Measurements from ENCODE around the gene EPHB4.
A peak's percentile ranks its signal among the peaks of the same experiment; 100 is the strongest.
"Not testable (repeated sequence)": the region's sequence is repeated elsewhere in the genome, so short reads cannot be mapped to it uniquely, and the experiment has no call there.

Gene EPHB4

GRCh38 chr7:100827330-100828226 is at the start of gene EPHB4:
Gene EPHB4 (minus strand): TSS chr7:100827523. CDS start chr7:100827030, 493 bp downstream.
- DNase-seq (ENCODE audit: low spot score), result peak; percentile 86

- peak; percentile 60 for DNase-seq (ENCODE audit: low spot score)
Measured at GRCh38 chr7:100875356-100875751, 48.0 kb upstream of the EPHB4 start.

GRCh38 chr7:100874577-100875355 is 47.4 kb upstream of the EPHB4 start, which contains the start of gene SRRT:
Gene SRRT (plus strand): TSS chr7:100875103. CDS start chr7:100875591, 488 bp downstream.
- DNase-seq (ENCODE audit: low spot score), result peak; percentile 98

- no peak for DNase-seq (ENCODE audit: low spot score)
Measured at GRCh38 chr7:100874300-100874576, 46.9 kb upstream of the EPHB4 start.

DNA sequence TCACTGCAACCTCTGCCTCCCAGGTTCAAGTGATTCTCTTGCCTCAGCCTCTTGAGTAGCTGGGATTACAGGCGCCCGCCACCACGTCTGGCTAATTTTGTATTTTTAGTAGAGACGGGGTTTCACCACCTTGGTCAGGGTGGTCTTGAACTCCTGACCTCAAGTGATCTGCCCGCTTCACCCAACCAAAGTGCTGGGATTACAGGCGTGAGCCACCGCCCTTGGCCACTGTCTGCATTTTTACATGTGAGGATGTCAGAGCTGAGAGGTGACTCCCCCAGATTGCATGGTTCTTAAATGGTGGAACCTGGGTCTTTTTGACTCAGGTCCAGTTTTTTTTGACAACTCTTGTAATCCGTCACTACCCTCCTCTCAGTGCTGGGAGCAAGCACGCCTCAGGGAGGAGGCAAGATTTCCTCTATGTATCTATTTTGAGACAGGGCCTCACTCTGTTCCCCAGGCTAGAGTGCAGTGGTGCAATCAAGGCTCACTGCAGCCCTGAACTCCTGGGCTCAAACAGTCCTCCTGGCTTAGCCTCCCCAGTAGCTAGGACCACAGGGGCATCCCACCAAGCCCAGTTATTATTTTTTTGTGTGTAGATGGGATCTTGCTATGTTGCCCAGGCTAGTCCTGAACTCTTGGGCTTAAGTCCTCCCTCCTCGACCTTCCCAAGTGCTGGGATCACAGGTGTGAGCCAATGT is 46.4 kb upstream of the EPHB4 start:
- DNase-seq (ENCODE audit: low spot score), result no peak

DNA sequence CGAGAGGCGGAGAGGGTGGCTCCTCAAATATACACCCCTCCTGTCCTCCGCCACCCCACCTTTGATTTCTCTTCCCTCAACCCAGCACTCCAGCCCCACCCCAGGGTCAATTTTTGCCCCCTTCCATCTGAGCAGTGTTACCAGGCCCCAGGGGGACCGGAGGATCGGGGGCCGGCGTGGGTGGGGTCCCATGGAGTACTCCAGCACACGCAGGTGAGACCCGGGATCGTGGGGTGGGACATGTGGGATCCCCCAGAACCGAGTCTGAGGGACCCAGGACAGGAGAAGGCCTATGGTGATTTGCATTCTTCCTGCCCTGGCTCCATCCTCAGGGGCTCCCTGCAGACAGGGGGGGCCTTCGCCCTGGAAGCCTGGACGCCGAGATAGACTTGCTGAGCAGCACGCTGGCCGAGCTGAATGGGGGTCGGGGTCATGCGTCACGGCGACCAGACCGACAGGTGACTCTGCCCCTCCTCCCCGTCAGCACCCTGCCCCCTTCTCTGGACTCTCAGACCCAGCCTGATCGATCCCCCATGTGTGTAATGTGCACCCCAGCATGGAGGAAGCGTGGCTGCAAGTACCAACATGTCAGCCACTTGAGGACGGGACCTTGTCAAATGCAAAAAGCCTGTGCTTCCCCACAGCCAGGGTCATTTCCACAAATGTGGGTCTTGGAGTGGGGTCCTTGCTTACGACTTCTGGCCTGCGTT is 40.6 kb upstream of the EPHB4 start:
- no peak for DNase-seq (ENCODE audit: low spot score)

DNA sequence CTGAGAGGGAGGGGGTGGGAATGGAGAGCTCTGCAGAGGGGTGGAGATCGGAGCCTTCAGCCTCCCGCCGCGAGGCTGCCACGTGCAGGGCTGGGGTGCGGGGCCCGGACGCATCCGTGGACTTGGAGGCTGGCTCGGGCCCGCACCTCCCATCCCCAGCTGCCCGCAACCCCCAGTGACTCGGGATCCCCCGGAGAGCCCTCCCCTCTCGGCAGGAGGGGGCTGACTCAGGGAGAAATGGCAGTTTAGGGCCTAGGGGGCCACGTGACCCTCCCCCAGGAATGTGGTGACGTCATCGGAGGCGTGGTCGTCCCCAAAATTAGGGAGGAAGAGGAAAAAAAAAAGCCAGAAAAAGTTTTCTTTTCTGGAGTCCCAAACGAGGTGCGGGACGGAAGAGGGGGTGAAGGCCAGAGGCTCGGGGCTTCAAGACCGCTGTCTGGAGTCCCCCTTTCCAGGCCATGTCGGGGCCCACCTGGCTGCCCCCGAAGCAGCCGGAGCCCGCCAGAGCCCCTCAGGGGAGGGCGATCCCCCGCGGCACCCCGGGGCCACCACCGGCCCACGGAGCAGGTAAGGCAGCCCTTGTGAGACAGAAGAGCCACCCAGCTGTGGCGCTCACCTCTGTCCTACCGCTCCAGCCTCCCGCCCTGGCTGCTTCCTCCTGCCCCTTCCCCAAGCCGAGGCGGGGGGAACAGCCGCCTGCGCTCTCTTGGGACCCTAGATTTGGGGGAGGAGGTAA is 39.9 kb upstream of the EPHB4 start, which contains the start of gene TRIP6:
TSS of gene TRIP6 (plus strand) at position 348 of the 736 bp plus-strand sequence. CDS start at position 459, 111 bp downstream.
- peak; percentile 98 for DNase-seq (ENCODE audit: low spot score)

DNA sequence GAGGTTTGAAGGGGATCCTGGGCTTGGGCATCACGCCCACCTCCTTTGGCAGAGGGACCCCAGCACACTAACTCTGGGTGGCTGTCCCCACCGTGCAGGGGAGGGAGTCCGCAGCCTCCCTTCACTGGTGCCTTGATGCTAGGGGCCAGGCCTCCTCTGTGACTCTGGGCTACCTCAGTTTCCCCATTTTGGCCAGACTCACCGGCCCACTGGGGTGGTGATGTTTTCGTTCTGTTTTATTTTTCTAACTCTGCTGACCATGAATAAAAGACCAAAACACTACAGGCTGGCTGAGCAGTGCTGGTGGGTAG is 39.4 kb upstream of the EPHB4 start:
- DNase-seq (ENCODE audit: low spot score), result no peak

DNA sequence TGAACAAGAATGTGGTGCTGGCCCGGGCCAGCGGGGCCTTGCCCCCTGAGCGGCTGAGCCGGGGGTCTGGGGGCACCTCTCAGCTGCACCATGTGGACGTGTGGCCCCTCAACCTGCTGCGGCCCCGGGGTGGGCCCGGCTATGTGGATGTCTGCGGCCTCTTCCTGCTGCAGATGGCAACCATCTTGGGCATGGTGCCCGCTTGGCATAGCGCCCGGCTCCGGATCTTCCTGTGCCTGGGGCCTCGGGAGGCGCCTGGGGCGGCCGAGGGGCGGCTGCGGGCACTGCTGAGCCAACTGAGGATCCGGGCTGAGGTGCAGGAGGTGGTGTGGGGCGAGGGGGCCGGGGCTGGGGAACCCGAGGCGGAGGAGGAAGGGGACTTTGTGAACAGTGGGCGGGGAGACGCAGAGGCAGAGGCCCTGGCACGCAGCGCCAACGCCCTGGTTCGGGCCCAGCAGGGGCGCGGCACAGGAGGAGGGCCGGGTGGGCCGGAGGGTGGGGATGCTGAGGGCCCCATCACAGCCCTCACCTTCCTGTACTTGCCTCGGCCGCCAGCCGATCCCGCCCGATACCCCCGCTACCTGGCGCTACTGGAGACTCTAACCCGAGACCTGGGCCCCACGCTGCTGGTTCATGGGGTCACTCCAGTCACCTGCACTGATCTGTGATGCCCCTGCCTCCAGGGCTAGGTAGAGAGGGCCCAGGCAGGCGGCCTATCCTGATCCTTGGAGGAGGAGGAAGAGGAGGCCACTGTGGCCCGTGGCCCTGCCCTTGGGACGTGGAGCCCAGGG is 38.8 kb upstream of the EPHB4 start:
- DNase-seq (ENCODE audit: low spot score), result peak; percentile 68

DNA sequence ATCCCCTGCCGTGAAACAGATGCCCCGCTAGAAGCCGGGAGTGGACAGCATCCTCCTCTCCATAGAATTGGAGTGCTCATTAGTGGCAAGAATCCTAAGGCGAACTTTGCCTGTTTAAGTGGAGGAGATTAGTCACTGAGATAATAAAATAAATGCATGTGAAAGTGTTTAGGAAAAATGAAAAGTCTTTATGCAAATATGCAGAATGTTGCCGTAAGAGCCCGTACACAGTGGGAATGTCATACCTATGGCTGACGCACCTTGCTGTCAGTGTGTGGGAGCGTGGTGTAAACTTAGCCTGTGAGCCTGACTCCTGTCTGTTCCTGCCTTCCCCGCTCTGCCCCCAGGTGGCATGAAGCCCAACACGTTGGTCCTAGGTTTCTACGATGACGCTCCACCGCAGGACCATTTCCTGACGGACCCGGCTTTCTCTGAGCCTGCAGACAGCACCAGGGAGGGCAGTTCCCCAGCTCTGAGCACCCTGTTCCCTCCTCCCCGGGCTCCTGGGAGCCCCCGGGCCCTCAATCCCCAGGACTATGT is 38.1 kb upstream of the EPHB4 start:
- DNase-seq (ENCODE audit: low spot score), result no peak

DNA sequence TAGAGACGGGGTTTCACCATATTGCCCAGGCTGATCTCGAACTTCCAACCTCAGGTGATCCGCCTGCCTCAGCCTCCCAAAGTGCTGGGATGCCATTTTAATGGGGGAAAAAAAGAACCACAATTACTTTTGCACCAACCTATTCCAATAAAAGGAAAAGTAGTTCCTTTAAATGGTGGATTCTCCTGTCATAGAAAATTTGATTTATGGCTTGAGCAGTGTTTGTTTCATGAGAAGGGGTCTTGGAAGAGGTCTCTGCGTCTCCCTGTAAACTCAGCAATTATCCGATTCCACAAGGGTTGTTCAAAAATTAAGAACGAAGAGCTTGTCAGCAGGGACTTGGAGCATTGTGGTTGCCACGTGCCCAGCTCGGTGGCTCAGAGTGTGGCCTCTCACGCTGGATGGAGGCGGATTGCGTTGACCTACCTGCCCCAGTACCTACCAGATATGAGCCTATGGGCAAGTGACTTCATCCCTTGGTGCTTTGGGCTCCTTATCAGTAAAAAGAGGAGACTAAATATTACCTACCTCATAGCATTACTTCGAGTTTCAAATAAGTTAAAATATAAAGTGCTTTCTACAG is 37.0 kb upstream of the EPHB4 start:
- no peak for DNase-seq (ENCODE audit: low spot score)

DNA sequence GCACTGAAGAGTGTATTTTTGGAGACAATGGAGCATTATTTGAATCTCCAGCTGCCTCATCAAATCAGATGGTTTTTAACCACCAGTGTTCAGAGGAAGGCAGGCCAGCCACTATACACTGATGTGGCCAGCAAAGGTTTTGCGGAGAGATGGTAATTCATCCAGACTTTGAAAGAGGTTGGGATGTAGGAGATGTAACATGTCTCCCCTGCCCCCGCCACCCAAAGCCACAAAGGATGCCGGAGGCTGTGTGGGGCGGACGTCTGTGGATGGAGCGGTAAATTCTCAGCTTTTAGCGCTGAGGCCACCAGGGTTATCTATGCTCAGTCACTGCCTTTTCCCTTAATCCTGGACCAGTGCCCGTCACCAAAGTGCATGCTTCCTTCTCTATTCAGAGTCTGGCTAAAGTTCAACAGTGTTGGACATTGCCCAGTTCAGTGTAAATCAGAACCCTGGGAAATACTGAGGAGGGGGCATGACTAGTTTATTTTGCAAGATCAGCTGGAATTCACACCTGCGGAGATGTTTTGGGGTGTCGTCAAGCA is 36.2 kb upstream of the EPHB4 start:
- DNase-seq (ENCODE audit: low spot score), result no peak

DNA sequence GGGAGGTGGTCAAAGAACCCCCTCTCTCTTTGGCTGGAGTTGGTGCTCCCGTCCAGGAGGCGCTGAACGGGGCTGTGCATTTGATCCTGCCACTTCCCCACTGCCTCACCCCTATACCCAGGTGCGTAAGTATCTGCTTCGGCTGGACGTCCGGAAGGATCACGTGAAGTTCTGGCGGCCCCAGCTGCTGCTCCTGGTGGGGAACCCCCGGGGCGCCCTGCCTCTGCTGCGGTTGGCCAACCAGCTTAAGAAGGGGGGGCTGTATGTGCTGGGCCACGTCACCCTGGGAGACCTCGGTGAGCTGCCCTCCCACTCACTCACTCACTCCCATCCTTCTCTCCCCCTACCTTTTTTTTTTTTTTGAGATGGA is 34.3 kb upstream of the EPHB4 start:
- no peak for DNase-seq (ENCODE audit: low spot score)

DNA sequence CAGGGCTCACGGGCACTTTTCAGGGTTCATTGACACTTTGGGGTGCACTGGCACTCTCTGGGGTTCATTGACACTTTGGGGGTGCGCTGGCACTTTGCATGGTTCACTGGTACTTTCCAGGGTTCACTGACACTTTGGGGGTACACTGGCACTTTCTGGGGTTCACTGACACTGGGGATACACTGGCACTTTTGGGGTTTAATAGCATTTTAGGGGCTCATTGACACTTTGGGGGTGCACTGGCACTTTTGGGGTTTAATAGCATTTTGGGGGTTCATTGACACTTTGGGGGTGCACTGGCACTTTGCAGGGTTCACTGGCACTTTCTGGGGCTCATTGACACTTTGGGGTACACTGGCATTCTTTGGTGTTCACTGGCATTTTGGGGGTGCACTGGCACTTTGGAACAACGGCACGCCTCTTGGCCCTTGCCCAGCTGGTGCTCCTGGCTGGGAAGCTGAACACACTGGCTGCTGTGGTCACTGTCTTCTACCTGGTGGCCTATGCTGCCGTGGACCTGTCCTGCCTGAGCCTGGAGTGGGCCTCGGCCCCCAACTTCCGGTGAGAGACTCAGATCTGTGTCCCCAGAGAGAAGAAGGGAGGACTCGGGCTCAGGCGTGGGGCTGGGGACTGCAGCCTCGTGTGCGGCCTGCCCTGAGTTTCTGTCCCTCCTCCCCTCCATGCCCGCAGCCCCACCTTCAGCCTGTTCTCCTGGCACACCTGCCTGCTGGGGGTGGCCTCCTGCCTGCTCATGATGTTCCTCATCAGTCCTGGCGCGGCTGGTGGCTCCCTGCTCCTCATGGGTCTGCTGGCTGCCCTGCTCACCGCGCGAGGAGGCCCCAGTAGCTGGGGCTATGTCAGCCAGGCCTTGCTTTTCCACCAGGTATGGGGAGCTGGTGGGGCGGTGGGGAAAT is 33.6 kb upstream of the EPHB4 start:
- no peak for DNase-seq (ENCODE audit: low spot score)

DNA sequence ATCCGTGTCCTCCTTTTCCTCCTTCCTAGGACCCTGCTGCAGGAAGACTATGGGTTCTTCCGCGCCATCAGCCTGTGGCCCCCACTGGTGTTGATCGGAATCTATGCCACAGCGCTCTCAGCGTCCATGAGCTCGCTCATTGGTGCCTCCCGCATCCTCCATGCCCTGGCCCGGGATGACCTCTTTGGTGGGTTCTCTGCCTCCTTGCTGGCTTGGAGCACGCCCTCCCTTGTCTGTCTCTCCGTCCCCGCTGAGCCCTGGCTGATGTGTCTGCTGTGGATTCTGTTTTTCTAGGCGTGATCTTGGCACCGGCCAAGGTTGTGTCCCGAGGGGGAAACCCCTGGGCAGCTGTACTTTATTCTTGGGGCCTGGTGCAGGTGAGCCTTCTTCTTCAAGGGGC is 32.5 kb upstream of the EPHB4 start:
- no peak for DNase-seq (ENCODE audit: low spot score)

GRCh38 chr7:100856871-100857282 is 29.6 kb upstream of the EPHB4 start:
- peak; percentile 3 for DNase-seq (ENCODE audit: low spot score)

DNA sequence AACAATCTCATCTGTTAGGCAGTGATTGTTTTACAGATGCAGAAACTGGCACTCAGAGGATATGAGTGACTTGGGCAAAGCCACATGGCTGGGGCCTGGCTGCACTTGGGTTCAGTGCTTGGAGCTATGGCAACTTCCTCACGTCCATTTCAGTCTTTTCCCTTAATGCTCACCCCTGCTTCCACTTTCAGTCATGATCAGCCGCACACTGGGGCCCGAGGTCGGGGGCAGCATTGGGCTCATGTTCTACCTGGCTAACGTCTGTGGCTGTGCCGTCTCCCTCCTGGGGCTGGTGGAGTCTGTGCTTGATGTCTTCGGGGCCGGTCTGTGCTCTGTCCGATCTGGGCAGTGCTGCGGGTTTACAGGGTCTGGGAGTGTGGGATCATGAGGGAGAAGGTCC is 28.2 kb upstream of the EPHB4 start:
- peak; percentile 1 for DNase-seq (ENCODE audit: low spot score)

GRCh38 chr7:100854899-100855298 is 27.6 kb upstream of the EPHB4 start:
- DNase-seq (ENCODE audit: low spot score), result not testable (repeated sequence)
